ENCODE measurements around the gene KCP.

KCP gene

GRCh38 chr7:128904381-128905197 lies 5.9 kb downstream of the KCP start:
- DNase-seq: no peak

GRCh38 chr7:128903621-128904361 lies 6.7 kb downstream of the KCP start:
- DNase-seq: no peak

GRCh38 chr7:128902761-128903585 lies 7.5 kb downstream of the KCP start:
- no peak for DNase-seq

GRCh38 chr7:128900237-128900636 lies 10.3 kb downstream of the KCP start:
- DNase-seq: no peak

GRCh38 chr7:128899392-128899791 lies 11.1 kb downstream of the KCP start:
- DNase-seq: no peak

GRCh38 chr7:128895320-128895719 lies 15.2 kb downstream of the KCP start:
- no peak for DNase-seq

- DNase-seq: no peak
These were observed 16.4 kb downstream of the KCP start for GRCh38 chr7:128894101-128894440.

- no peak for DNase-seq
These were observed 17.0 kb downstream of the KCP start for GRCh38 chr7:128893251-128894100.

- no peak for DNase-seq
These were observed 17.8 kb downstream of the KCP start for GRCh38 chr7:128892521-128893250.

- no peak for DNase-seq
These were observed 18.6 kb downstream of the KCP start for GRCh38 chr7:128891942-128892269.

GRCh38 chr7:128891110-128891941 lies 19.2 kb downstream of the KCP start:
- DNase-seq: no peak

GRCh38 chr7:128890306-128891109 lies 20.0 kb downstream of the KCP start:
- DNase-seq: no peak

- DNase-seq: no peak
These were observed 21.4 kb downstream of the KCP start for GRCh38 chr7:128889121-128889520.

GRCh38 chr7:128888756-128889095 lies 21.8 kb downstream of the KCP start:
- DNase-seq: no peak

- DNase-seq: no peak
These were observed 22.3 kb downstream of the KCP start for GRCh38 chr7:128888039-128888755.

GRCh38 chr7:128887169-128888038 lies 23.1 kb downstream of the KCP start:
- DNase-seq: no peak

GRCh38 chr7:128886391-128887168 lies 23.9 kb downstream of the KCP start:
- no peak for DNase-seq
